Measurements from ENCODE around the gene FGR. TPM values are rescaled to one million over a fixed set of nuclear protein-coding genes. Genes with fewer than 3 reads are reported as not detected.

FGR gene
- total RNA-seq, 1 donor from 2014 or later, result not detected

GRCh38 chr1:27659497-27660299, 24.7 kb upstream of the FGR start:
- H3K9me3 Mint-ChIP-seq, result no peaks in the 10 kb centered on the region
- no peaks in the 10 kb centered on the region for H3K9me3 ChIP-seq (ENCODE audit: low read depth)
- H3K4me2 ChIP-seq, result peak overlapping the region; percentile 71
- H3K79me2 ChIP-seq (ENCODE audit: low read depth), result no peaks in the 10 kb centered on the region
- H3K4me3 Mint-ChIP-seq, result peak overlapping the region; percentile 78
- H3F3A ChIP-seq (ENCODE audit: low read depth), result peaks cover 42% of the 10 kb centered on the region
- peaks cover 10% of the 10 kb centered on the region for H3K27me3 Mint-ChIP-seq (ENCODE audit: insufficient read depth, low read depth)
- no peaks in the 10 kb centered on the region for H4K20me1 ChIP-seq (ENCODE audit: low read depth)
- H3K36me3 ChIP-seq, result no peaks in the 10 kb centered on the region
- peak overlapping the region; percentile 47 for H3K4me3 ChIP-seq
- TF ChIP-seq EZH2phosphoT487 (IDR thresholded peaks at IDR 0.05), result no peak
- no peak for TF ChIP-seq CTCF (IDR thresholded peaks at IDR 0.05)
- H3K36me3 Mint-ChIP-seq, result no peaks in the 10 kb centered on the region
- no peak overlapping the region for H2AFZ ChIP-seq (replicated peaks)
- H3K27ac ChIP-seq, result no peak overlapping the region
- no peak overlapping the region for H3K9ac ChIP-seq
- H3K4me1 Mint-ChIP-seq, result peaks cover 58% of the 10 kb centered on the region
- peak; percentile 96 for DNase-seq (ENCODE audit: low spot score)
- peaks cover 31% of the 10 kb centered on the region for H3K4me1 ChIP-seq
- H3K27ac Mint-ChIP-seq, result peak overlapping the region; percentile 87
- H3K27me3 ChIP-seq, result no peaks in the 10 kb centered on the region

DNA sequence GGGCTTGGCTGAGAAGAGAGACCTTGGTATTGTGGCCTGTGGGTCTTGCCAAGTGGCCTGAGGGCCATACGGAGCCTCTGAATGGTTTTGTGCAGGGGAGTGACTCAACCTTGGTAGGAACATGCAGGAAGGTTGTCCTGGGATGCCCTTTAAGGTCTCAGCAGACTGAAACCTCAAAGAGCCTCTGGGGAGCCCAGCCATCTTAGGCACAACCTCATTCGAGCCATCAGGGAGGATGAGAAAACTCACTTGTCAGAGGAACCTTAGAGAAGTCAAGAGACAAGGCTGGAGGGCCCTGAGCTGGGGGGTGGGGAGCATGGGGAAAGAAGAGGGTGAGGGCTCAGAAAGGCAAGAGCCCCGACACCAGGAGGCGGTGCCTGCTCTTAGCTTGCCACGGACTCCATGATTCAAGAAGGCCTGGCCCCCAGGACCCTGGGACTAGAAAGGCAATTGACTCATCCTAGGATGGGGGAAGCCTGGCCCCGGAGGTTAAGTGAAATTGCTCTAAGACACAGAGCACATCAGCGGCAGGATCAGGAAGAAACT, 24.0 kb upstream of the FGR start:
- Histone ChIP-seq H3K9me3 (ENCODE audit: low read depth) (no peaks in the 10 kb centered on the region), H3K27ac (no peak overlapping the region), H3F3A (ENCODE audit: low read depth) (peaks cover 42% of the 10 kb centered on the region), H3K4me3 (peak overlapping the region; percentile 47), H3K27me3 (no peaks in the 10 kb centered on the region), H3K4me2 (peak overlapping the region; percentile 71), H4K20me1 (ENCODE audit: low read depth) (no peaks in the 10 kb centered on the region), H3K4me1 (peaks cover 31% of the 10 kb centered on the region), H3K36me3 (no peaks in the 10 kb centered on the region), H3K79me2 (ENCODE audit: low read depth) (no peaks in the 10 kb centered on the region), H2AFZ (replicated peaks) (no peak overlapping the region), H3K9ac (no peak overlapping the region)
- H3K4me1 Mint-ChIP-seq, result peaks cover 60% of the 10 kb centered on the region
- no peaks in the 10 kb centered on the region for H3K9me3 Mint-ChIP-seq
- peaks cover 10% of the 10 kb centered on the region for H3K27me3 Mint-ChIP-seq (ENCODE audit: insufficient read depth, low read depth)
- peak; percentile 18 for DNase-seq (ENCODE audit: low spot score)
- H3K36me3 Mint-ChIP-seq, result no peaks in the 10 kb centered on the region
- peak overlapping the region; percentile 78 for H3K4me3 Mint-ChIP-seq
- no peak for TF ChIP-seq EZH2 (IDR thresholded peaks at IDR 0.05)
- TF ChIP-seq EZH2phosphoT487 (IDR thresholded peaks at IDR 0.05), result no peak
- no peak for TF ChIP-seq CTCF (IDR thresholded peaks at IDR 0.05)
- peak overlapping the region; percentile 87 for H3K27ac Mint-ChIP-seq

GRCh38 chr1:27656157-27656893, 21.3 kb upstream of the FGR start:
- Histone ChIP-seq H3K79me2 (ENCODE audit: low read depth) (no peaks in the 10 kb centered on the region), H4K20me1 (ENCODE audit: low read depth) (no peaks in the 10 kb centered on the region), H3F3A (ENCODE audit: low read depth) (peaks cover 39% of the 10 kb centered on the region), H3K36me3 (no peaks in the 10 kb centered on the region), H2AFZ (replicated peaks) (no peak overlapping the region), H3K9me3 (ENCODE audit: low read depth) (no peaks in the 10 kb centered on the region), H3K4me1 (peaks cover 25% of the 10 kb centered on the region), H3K27ac (no peak overlapping the region), H3K27me3 (no peaks in the 10 kb centered on the region), H3K4me2 (peak overlapping the region; percentile 20), H3K4me3 (no peak overlapping the region), H3K9ac (no peak overlapping the region)
- H3K27ac Mint-ChIP-seq, result no peak overlapping the region
- H3K27me3 Mint-ChIP-seq (ENCODE audit: insufficient read depth, low read depth), result peaks cover 8% of the 10 kb centered on the region
- peak; percentile 86 for DNase-seq (ENCODE audit: low spot score)
- H3K9me3 Mint-ChIP-seq, result no peaks in the 10 kb centered on the region
- peaks cover 50% of the 10 kb centered on the region for H3K4me1 Mint-ChIP-seq
- H3K36me3 Mint-ChIP-seq, result no peaks in the 10 kb centered on the region
- TF ChIP-seq CTCF (IDR thresholded peaks at IDR 0.05), result no peak
- peak overlapping the region; percentile 42 for H3K4me3 Mint-ChIP-seq
